Caki2 (cell line): Measurements from ENCODE around the gene ADAMTS7. TPM values are rescaled to one million over a fixed set of nuclear protein-coding genes. Genes with fewer than 3 reads are reported as not detected.
"Not testable (repeated sequence)": the region's sequence is repeated elsewhere in the genome, so short reads cannot be mapped to it uniquely, and the experiment has no call there.

ENCODE experiments used
- DNase-seq: peaks from one replicate; pipeline ENCODE4 v3.0.0-alpha.2; 2015; ENCODE audit warnings: low read depth
- in situ Hi-C: cut with HindIII; loops from 2 replicates; pipeline ENCODE4 v1.10.0; 2016; ENCODE audit warnings: low sequenced_read_pairs, low pct_unique_long_range_greater_than_20kb, mixed read lengths
- total RNA-seq: library from RNA; depleted of rRNA; stranded (reverse); fragments of >200 nt; shearing (Covaris generic); gene quantifications from 2 replicates; pipeline ENCODE4 v1.2.3, GENCODE V29; 2014; ENCODE audit warnings: low replicate concordance; rRNA removed

ADAMTS7 gene, protein sequence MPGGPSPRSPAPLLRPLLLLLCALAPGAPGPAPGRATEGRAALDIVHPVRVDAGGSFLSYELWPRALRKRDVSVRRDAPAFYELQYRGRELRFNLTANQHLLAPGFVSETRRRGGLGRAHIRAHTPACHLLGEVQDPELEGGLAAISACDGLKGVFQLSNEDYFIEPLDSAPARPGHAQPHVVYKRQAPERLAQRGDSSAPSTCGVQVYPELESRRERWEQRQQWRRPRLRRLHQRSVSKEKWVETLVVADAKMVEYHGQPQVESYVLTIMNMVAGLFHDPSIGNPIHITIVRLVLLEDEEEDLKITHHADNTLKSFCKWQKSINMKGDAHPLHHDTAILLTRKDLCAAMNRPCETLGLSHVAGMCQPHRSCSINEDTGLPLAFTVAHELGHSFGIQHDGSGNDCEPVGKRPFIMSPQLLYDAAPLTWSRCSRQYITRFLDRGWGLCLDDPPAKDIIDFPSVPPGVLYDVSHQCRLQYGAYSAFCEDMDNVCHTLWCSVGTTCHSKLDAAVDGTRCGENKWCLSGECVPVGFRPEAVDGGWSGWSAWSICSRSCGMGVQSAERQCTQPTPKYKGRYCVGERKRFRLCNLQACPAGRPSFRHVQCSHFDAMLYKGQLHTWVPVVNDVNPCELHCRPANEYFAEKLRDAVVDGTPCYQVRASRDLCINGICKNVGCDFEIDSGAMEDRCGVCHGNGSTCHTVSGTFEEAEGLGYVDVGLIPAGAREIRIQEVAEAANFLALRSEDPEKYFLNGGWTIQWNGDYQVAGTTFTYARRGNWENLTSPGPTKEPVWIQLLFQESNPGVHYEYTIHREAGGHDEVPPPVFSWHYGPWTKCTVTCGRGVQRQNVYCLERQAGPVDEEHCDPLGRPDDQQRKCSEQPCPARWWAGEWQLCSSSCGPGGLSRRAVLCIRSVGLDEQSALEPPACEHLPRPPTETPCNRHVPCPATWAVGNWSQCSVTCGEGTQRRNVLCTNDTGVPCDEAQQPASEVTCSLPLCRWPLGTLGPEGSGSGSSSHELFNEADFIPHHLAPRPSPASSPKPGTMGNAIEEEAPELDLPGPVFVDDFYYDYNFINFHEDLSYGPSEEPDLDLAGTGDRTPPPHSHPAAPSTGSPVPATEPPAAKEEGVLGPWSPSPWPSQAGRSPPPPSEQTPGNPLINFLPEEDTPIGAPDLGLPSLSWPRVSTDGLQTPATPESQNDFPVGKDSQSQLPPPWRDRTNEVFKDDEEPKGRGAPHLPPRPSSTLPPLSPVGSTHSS (N-terminal part only)
- 4.6 and 5.7 TPM in 2 replicates for total RNA-seq

DNA sequence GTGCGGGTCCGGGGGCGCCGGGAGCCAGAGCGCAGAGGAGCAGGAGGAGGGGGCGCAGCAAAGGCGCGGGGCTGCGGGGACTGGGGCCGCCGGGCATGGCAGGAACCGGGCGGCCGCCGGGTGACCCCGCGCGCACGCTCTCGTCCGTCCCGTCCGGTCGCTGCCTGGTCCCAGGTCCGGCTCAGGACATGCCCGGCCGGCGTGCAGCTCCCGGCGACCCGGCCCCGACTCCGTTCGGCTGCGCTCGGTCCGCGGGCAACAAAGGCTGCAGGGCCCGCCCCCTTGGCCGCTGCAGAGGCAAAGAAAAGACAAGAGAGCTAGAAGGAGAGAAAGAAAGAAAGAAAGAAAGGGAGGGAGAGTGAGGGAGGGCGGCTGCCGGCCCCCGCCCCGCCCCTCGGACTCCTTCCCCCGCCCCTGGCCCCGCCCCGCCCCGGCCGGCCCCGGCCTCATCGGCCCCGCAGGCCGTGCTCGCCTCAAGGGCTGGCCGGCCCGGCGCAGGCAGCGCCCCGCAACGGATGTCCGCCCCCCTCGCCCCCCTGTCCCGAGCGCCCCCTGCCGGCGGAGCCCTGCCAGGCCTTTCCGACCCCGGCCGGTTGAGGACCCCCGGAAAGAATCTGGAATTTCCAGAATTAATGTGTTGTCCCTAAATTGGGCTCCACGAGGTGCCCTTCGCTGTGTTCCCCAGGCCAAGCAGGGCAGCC is at the start of gene ADAMTS7:
Gene ADAMTS7, minus strand, starts transcription at position 341 of the 701 bp plus-strand sequence. Its CDS starts 244 bp downstream, at position 97.
- in situ Hi-C loops: no loop called here
- DNase-seq: peak; percentile 61

DNA sequence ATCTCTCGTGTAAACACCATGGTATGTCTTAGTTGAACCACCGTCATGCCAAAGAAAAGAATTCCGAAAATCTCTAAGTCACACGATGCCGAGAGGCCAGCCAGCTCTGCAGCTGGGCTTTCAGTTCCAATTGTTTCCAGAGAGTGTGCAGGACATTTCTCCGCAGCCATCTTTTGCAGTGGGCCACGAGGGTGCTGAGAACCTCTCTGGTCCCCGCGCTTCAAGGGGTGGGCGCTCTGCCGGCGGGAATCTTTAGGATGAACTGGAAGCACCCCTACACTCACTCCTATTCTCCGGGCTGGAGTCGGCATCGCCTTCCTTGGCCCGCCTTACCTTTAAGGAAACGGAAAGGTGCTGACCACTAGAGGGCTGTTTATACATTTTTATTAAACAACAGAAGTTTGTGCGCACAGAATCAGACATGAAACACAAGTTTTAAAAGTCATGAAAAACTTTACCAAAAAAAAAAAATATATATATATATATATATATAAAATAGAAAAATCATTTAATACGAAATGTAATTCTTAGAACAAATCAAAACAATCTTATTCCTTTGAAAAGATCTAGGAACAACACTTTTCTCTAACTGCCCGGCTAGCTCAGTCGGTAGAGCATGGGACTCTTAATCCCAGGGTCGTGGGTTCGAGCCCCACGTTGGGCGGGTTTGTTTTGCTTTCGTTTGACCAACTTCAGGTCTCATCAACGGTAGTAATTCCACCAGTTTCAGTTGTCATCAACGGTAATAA is 48.9 kb upstream of the ADAMTS7 start:
- in situ Hi-C loops: no loop called here
- peak; percentile 85 for DNase-seq

DNA sequence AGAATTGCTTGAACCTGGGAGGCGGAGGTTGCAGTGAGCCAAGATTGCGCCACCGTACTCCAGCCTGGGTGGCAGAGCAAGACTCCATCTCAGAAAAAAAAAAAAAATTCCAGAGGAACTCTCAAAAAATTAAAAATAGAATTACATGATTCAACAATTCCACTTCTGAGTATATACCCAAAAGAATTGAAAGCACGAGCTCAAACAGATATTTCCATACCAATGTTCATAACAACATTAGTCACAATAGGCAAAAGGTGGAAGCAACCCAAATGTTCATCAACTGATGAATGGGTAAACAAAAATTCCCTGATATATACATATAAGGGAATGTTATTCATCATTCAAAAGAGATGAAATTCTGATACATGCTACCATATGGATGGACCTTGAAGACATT is 44.5 kb upstream of the ADAMTS7 start:
- in situ Hi-C loops: no loop called here
- DNase-seq: no peak

DNA sequence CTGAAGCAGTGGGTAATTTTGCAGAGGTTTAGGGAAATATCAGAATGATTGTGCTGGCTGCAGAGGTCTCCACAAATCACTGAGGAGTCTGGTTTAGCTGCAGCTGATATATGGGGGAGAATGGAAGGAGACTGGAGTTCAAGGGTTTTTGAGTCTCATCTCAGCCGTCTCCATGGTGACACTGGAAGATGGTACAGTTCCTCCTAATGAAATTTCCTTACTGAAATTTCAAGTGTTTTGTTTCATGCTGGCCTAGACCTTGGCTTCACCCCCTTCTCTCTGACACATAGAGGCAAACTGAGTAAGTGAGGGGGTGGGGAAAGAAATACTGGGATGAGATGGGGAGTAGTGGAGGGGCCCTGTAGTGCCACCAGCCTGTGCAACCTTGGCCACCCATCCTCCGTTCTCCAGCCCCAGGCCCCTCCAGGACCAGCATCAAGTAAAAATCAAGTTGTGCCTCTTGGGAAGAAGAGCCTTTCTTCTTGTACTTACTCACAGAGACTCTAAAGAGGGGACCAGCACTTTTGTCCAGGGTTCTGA is 43.6 kb upstream of the ADAMTS7 start:
- in situ Hi-C loops: no loop called here
- DNase-seq: no peak

DNA sequence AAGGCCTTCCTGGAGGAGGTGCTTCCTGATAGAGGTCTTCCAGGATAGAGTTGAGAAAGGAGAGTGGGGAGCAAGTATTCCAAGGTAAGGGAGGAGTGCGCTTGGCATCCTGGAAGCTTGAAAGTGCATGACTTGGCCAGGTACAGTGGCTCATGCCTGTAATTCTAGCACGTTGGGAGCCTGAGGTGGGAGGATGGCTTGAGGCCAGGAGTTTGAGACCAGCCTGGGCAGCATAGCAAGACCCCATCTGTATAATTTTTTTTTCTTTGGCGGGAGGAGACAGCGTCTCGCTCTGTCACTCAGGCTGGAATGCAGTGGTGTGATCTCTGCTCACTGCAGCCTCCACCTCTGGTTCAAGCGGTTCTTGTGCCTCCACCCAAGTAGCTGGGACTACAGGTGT is 42.2 kb upstream of the ADAMTS7 start:
- in situ Hi-C loops: no loop called here
- no peak for DNase-seq

DNA sequence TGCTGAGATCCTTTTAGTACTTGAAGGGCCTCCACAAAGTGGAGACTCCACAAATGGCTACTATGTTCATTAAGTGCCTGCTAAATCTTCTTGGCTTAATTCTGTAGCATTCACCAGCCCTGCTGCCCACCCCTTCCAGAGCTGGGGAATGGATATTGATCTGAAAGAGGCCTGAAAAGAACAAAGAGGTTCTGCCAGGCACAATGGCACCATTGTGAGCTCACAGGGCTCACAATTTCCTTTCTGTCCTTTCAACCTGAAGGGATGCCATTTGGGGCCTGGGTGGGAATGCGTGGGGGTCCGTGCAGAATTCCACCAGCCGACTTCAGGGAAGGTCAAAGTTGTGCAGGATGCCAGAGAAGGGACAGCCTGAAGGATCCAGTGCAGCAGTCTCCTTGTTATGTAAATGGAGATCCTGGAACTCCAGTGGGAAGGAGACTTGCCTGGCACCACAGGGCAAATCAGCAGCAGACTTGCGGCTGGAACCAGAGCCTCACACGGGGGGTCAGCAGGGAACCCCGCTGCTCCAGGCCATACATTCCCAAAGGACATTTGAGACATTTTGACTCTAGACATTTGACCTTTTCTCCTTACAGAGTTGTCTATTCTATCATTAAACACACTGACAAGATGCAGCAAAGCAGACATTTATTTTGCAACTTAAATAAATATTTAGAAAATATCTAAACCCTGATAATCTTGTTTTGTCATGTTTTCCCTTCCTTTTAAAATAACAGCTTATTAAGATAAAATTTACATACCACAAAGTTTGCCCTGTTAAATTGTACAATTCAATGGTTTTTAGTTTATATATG is 39.9 kb upstream of the ADAMTS7 start:
- DNase-seq: no peak
- in situ Hi-C loops: no loop called here

DNA sequence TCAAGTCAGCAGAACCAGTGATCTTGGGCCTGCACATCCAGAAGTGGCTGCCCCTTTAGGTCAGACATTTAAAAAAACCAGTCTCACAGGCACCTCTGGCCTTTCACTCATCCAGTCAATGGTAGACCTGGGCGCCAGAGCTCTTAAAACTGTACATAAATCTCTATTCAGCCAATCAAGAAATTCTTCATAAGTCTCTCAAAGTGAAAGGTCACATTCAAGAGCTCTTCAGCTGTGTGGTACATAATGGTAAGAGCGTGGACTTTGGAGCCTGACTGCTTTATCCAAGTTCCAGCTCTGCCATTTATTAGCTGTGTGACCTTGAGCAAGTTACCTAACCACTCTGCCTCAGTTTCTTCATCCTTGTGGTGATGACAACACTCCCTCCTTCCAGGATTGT is 39.1 kb upstream of the ADAMTS7 start:
- DNase-seq: no peak
- in situ Hi-C loops: no loop called here

DNA sequence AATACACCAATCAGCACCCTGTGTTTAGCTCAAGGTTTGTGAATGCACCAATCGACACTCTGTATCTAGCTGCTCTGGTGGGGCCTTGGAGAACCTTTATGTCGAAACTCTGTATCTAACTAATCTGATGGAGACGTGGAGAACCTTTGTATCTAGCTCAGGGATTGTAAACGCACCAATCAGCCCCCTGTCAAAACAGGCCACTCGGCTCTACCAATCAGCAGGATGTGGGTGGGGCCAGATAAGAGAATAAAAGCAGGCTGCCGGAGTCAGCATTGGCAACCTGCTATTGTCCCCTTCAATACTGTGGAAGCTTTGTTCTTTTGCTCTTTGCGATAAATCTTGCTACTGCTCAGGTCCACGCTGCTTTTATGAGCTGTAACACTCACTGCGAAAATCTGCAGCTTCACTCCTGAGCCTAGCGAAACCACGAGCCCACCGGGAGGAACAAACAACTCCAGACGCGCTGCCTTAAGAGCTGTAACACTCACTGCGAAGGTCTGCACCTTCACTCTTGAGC is 36.2 kb upstream of the ADAMTS7 start:
- in situ Hi-C loops, DNase-seq: not testable (repeated sequence)

DNA sequence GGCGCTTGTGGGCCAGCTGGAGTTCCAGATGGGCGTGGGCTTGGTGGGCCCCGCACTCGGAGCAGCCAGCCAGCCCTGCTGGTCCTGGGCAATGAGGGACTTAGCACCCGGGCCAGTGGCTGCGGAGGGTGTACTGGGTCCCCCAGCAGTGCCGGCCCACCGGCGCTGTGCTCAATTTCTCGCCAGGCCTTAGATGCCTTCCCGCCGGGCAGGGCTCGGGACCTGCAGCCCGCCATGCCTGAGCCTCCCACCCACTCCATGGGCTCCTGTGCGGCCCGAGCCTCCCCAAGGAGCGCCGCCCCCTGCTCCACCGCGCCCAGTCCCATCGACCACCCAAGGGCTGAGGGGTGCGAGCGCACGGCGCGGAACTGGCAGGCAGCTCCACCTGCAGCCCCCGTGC is 35.6 kb upstream of the ADAMTS7 start:
- DNase-seq, in situ Hi-C loops: not testable (repeated sequence)

DNA sequence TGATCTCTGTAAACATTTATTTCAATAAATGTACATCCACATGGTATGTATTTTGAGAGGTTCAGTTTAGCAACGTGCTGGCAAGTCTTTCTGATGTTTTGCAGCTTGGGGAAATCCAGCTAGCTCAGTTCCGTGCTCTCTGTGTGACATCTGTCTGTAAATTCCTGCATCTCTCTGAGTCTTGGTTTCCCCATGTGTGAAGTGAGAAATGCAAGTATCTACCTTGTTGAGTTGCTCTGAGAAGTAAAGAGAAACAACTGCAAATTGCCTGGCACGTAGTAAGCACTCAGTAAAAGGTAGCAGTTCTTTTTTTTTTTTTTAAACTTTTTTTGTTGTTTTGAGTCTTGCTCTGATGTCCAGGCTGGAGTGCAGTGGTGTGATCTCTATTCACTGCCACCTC is 31.3 kb upstream of the ADAMTS7 start:
- in situ Hi-C loops: no loop called here

DNA sequence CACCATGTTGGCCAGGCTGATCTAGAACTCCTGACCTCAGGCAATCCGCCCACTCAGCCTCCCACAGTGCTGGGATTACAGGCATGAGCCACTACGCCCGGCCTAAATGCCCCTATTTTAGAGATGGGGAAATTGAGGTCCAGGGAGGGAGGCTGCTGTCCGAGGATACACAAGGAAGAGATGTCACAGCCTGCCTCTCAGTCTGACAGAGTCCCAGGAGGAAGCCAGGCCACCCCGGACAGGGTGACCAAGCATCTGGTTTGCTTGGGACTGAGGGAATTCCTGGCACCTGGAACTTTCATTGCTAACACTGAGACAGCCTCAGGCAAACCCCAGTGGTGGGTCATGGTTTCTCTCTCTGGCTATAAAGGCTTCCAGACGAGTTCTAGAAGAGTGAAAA is 30.6 kb upstream of the ADAMTS7 start:
- DNase-seq: no peak

More for the DNA sequence above, 31.3 kb upstream of the ADAMTS7 start:
- DNase-seq: no peak

DNA sequence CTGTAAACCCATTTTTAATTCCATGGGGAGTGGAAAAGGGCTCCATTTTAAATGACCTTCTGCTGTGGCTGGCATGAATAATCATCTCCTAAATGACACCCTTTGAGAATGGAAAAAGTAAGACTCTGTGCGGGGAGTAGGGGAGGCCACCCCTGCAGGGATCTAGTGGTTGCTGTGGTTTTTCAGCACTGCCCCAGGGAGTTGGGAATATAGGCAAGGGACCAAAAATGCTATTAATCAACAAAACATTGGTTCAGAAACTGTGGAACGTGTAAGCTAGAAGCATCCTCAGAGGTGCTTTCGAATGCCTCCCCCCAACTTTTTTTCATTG is 30.1 kb upstream of the ADAMTS7 start:
- in situ Hi-C loops: no loop called here
- DNase-seq: no peak

More for the DNA sequence above, 30.6 kb upstream of the ADAMTS7 start:
- in situ Hi-C loops: no loop called here

DNA sequence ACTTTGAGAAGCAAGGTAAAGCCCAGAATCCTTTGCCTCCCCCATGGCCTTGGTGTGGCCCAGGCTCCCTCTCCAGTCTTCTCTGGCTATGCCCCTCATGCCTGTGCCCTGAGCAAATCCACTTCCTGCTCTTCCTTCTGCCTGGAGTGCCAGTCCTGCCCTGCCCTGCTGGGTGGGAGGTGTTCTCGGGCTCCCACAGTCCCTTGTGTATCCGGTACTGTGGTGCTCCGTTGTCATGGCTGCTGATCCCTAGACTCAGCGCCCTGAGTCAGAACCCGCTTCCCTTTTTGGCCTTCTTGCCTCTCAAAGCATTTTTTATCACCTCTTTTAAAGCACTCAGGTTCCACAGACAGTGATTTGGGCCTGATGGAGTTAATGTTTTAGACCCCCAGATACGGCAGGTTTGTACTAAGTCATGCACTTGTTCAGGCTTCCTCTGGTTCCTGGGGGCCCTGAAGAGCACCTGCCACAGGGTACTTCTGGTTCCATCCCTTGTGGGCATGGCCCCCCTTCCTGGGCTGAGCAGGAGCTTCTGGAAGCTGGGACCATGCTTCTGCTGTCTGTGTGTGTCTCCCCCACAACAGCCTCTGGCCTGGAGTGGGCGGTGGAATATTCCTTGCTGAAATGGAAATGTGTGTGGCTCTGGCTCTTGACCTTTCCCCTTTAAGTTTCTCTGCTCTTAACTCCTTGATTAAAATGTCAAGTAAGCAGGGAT is 29.6 kb upstream of the ADAMTS7 start:
- in situ Hi-C loops: no loop called here
- no peak for DNase-seq

DNA sequence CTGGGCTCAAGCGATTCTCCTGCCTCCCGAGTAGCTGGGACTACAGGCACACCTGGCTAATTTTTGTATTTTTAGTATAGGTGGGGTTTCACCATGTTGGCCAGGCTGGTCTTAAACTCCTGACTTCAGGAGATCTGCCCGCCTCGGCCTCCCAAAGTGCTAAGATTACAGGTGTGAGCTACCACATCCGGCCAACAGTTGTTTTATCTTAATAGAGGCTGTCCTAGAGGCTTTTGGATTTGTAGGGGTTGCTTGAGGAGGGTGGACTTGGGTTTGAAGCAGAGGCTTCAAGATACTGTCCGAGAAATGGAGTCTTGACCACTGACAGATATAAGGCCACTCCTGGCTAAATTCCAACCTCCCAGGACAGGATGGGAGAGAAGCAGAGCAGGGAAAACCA is 27.9 kb upstream of the ADAMTS7 start:
- in situ Hi-C loops, DNase-seq: not testable (repeated sequence)

DNA sequence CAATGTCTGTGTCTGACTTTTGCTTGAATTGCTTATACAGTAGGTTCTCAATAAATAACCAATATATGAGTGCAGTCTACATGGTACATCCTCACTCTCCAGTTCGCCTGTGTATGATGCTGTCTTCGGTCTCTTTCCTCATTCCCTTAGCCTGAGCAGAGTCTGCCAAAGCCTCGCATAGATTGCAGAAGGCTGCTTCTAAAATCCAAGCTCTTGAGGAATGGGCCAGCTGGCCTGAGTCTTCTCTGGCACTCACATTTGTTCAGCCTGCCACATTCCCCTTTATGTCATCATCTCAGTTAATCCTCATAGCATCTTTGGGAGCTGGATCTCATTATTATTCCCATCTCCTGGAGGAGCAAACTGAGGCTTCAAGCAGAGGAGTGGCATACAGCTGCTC is 27.2 kb upstream of the ADAMTS7 start:
- in situ Hi-C loops: no loop called here
- DNase-seq: no peak

DNA sequence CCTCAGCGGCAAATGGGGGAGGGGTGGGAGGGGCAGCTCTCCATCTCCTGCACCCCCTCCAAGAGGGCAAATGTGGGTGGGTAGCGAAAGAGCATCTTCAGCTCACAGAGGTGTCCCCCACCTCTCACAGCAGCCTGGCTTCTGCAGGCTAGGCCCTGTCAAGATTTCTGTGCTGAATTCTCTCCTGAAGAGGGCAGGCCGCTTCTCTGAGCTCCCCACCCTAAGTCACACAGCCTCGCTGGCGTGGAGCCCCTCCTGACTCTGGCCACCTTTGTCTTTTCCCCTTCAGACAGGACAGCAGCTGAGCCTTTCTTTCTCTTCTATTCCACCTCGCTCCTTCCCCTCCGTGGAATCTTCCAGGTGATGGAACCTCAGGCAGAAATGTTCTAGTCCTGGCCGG is 26.3 kb upstream of the ADAMTS7 start:
- no peak for DNase-seq
- in situ Hi-C loops: no loop called here
